ENCODE data around the gene ATP4B. TPM values are rescaled to one million over a fixed set of nuclear protein-coding genes. Genes with fewer than 3 reads are reported as not detected.
"Not testable (repeated sequence)": the region's sequence is repeated elsewhere in the genome, so short reads cannot be mapped to it uniquely, and the experiment has no call there.

Gene ATP4B
- total and polyA plus RNA-seq, 7 experiments from 2014 or later = not detected

- peaks cover 0 to 34% (median 20%) of the 10 kb centered on the region in 7 donors for H3K4me1 Mint-ChIP-seq
- CTCF ChIA-PET = interaction anchor here (1.4 kb wide), 1 partner anchor 11 kb away, joined by 4 read pairs; no protein-coding TSS in a partner anchor
- intact Hi-C loops (cut with micrococcal nuclease) = no loop called here
These were observed 29.4 kb downstream of the ATP4B start for GRCh38 chr13:113628291-113629270.

DNA sequence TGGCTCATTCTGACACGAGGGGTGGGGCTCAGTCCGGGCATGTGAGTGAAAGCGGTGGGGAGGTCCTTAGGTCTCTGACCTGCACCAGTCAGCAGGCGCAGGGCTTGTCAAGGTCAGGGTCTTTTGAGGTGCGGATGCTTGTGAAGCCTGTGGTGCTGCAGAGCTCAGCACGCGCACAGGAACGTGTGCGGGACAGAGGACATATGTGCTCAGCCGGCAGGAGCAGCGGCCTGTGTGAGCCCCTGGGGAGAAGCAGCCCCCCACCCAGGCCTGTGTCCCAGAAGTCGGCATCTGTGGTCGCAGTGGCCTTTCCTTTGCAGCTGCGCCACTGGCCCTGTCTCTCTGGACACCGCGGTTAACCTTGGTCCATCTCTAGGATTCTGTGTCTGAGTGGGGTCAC lies 30.9 kb downstream of the ATP4B start:
- DNase-seq = no peak
- POLR2A ChIA-PET = no interaction called here
- CTCF ChIA-PET = no interaction called here
- H3K27ac ChIP-seq (ENCODE audit: low read depth, low read length) = no peak overlapping the region
- no peaks in the 10 kb centered on the region for H3K4me1 ChIP-seq (ENCODE audit: control insufficient read depth in 2 of 2, insufficient read depth in 2 of 2, low read length in 2 of 2)
- H3K4me1 Mint-ChIP-seq = peaks cover 0 to 24% (median 12%) of the 10 kb centered on the region in 7 donors
- H3K36me3 ChIP-seq (ENCODE audit: control insufficient read depth in 2 of 3, insufficient read depth in 3 of 3, low read length in 3 of 3) = peaks cover 0 to 29% (median 0%) of the 10 kb centered on the region in 3 experiments
- peak overlapping the region in 1 of 9 donors; percentile 70 for H3K27ac Mint-ChIP-seq
- no peaks in the 10 kb centered on the region for H3K27me3 Mint-ChIP-seq
- no peak overlapping the region for H3K4me3 ChIP-seq (ENCODE audit: low read length)
- ATAC-seq = no peak
- intact Hi-C loops (cut with micrococcal nuclease) = no loop called here
- H3K9me3 ChIP-seq (ENCODE audit: control insufficient read depth in 2 of 3, low read length in 3 of 3) = no peaks in the 10 kb centered on the region
- no peak overlapping the region for H3K4me3 Mint-ChIP-seq
- peaks cover 0 to 3% (median 0%) of the 10 kb centered on the region in 11 donors for H3K9me3 Mint-ChIP-seq
- no peaks in the 10 kb centered on the region for H3K27me3 ChIP-seq (ENCODE audit: control insufficient read depth in 2 of 2, insufficient read depth in 2 of 2, low read length in 2 of 2)
- H3K36me3 Mint-ChIP-seq = peaks cover 3 to 44% (median 10%) of the 10 kb centered on the region in 5 donors

More at GRCh38 chr13:113628291-113629270, 29.4 kb downstream of the ATP4B start:
- ATAC-seq (no peak), DNase-seq (no peak)
- Histone ChIP-seq H3K9me3 (ENCODE audit: control insufficient read depth in 2 of 3, low read length in 3 of 3) (no peaks in the 10 kb centered on the region), H3K36me3 (ENCODE audit: control insufficient read depth in 2 of 3, insufficient read depth in 3 of 3, low read length in 3 of 3) (peaks cover 0 to 17% (median 0%) of the 10 kb centered on the region in 3 experiments), H3K4me1 (ENCODE audit: control insufficient read depth in 2 of 2, insufficient read depth in 2 of 2, low read length in 2 of 2) (peaks cover 0 to 3% of the 10 kb centered on the region in 2 donors), H3K27ac (ENCODE audit: low read depth, low read length) (no peak overlapping the region), H3K4me3 (ENCODE audit: low read length) (no peak overlapping the region), H3K27me3 (ENCODE audit: control insufficient read depth in 2 of 2, insufficient read depth in 2 of 2, low read length in 2 of 2) (no peaks in the 10 kb centered on the region)
- POLR2A ChIA-PET = no interaction called here
- peak overlapping the region in 5 of 9 donors; percentile 48 to 75 (median 66) for H3K27ac Mint-ChIP-seq
- H3K36me3 Mint-ChIP-seq = peaks cover 3 to 47% (median 13%) of the 10 kb centered on the region in 5 donors
- peak overlapping the region in 2 of 10 donors; percentile 29 to 51 for H3K4me3 Mint-ChIP-seq
- no peaks in the 10 kb centered on the region for H3K27me3 Mint-ChIP-seq
- peaks cover 0 to 3% (median 0%) of the 10 kb centered on the region in 11 donors for H3K9me3 Mint-ChIP-seq

DNA sequence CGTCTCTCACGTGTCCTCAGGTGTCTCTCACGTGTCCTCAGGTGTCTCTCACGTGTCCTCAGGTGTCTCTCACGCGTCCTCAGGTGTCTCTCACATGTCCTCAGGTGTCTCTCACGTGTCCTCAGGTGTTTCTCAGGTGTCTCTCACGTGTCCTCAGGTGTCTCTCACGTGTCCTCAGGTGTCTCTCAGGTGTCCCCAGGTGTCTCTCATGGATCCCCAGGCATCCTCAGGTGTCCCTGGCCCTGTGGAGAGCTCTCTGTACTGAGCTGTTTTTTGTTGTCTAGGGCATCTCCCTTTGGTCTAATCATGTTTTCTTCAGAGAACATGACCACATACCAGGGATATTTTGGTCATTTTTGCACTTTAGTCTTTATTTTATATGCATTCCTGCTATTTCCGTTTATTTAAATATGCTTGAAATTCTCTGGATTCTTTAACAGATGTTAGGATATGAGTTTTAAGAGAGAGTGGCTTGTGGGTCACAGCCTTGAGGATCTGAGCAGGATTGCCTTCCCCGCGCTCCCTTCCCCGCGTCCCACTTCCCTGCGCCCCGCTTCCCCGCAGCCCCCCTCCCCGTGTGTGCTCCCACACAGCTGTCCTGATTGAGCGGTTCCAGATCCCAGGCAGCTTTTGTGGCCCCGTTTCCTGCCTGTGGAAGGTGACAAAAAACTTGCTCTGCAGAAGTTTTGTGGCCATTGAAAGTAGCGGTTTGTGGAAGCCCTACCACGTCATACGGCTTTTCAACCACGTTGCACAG lies 31.9 kb downstream of the ATP4B start:
- Histone ChIP-seq H3K36me3 (ENCODE audit: control insufficient read depth in 2 of 3, insufficient read depth in 3 of 3, low read length in 3 of 3) (peaks cover 0 to 29% (median 0%) of the 10 kb centered on the region in 3 experiments), H3K27me3 (ENCODE audit: control insufficient read depth in 2 of 2, insufficient read depth in 2 of 2, low read length in 2 of 2) (no peaks in the 10 kb centered on the region), H3K4me1 (ENCODE audit: control insufficient read depth in 2 of 2, insufficient read depth in 2 of 2, low read length in 2 of 2) (no peaks in the 10 kb centered on the region), H3K9me3 (ENCODE audit: control insufficient read depth in 2 of 3, low read length in 3 of 3) (no peaks in the 10 kb centered on the region), H3K27ac (ENCODE audit: low read depth, low read length) (no peak overlapping the region), H3K4me3 (ENCODE audit: low read length) (no peak overlapping the region)
- Mint-ChIP-seq H3K36me3 (peaks cover 0 to 36% (median 10%) of the 10 kb centered on the region in 5 donors), H3K27me3 (no peaks in the 10 kb centered on the region), H3K27ac (peak overlapping the region in 3 of 9 donors; percentile 69 to 72 (median 72)), H3K4me1 (peaks cover 0 to 26% (median 9%) of the 10 kb centered on the region in 7 donors), H3K4me3 (no peak overlapping the region), H3K9me3 (peaks cover 0 to 3% (median 0%) of the 10 kb centered on the region in 11 donors)
- ChIA-PET CTCF (no interaction called here), POLR2A (no interaction called here)
- DNase-seq = no peak
- ATAC-seq = no peak
- intact Hi-C loops (cut with micrococcal nuclease) = no loop called here

GRCh38 chr13:113624640-113625304 lies 33.2 kb downstream of the ATP4B start:
- intact Hi-C loops (cut with micrococcal nuclease); H3K27me3 ChIP-seq (ENCODE audit: control insufficient read depth in 2 of 2, insufficient read depth in 2 of 2, low read length in 2 of 2); H3K27ac ChIP-seq (ENCODE audit: low read depth, low read length); H3K4me1 ChIP-seq (ENCODE audit: control insufficient read depth in 2 of 2, insufficient read depth in 2 of 2, low read length in 2 of 2); ATAC-seq; H3K4me3 Mint-ChIP-seq; H3K4me3 ChIP-seq (ENCODE audit: low read length); DNase-seq; H3K27me3 Mint-ChIP-seq; CTCF ChIA-PET; H3K9me3 Mint-ChIP-seq; H3K9me3 ChIP-seq (ENCODE audit: control insufficient read depth in 2 of 3, low read length in 3 of 3): not testable (repeated sequence)
- POLR2A ChIA-PET = interaction anchor here (0.6 kb wide), 1 partner anchor 159 kb away, joined by 3 read pairs; no protein-coding TSS in a partner anchor
- peaks cover 0 to 29% (median 0%) of the 10 kb centered on the region in 3 experiments for H3K36me3 ChIP-seq (ENCODE audit: control insufficient read depth in 2 of 3, insufficient read depth in 3 of 3, low read length in 3 of 3)
- peaks cover 0 to 32% (median 10%) of the 10 kb centered on the region in 5 donors for H3K36me3 Mint-ChIP-seq
- H3K27ac Mint-ChIP-seq = peak overlapping the region in 5 of 9 donors; percentile 10 to 88 (median 63)
- H3K4me1 Mint-ChIP-seq = peaks cover 0 to 20% (median 9%) of the 10 kb centered on the region in 7 donors

- H3K36me3 ChIP-seq (ENCODE audit: control insufficient read depth in 2 of 3, insufficient read depth in 3 of 3, low read length in 3 of 3) = peaks cover 0 to 29% (median 0%) of the 10 kb centered on the region in 3 experiments
- Mint-ChIP-seq H3K4me3 (no peak overlapping the region), H3K36me3 (peaks cover 0 to 29% (median 6%) of the 10 kb centered on the region in 5 donors), H3K27me3 (no peaks in the 10 kb centered on the region), H3K4me1 (peaks cover 0 to 20% (median 9%) of the 10 kb centered on the region in 7 donors), H3K27ac (peak overlapping the region in 5 of 9 donors; percentile 10 to 88 (median 63)), H3K9me3 (peaks cover 0 to 3% (median 0%) of the 10 kb centered on the region in 11 donors)
- ChIA-PET CTCF (no interaction called here), POLR2A (no interaction called here)
- no peaks in the 10 kb centered on the region for H3K4me1 ChIP-seq (ENCODE audit: control insufficient read depth in 2 of 2, insufficient read depth in 2 of 2, low read length in 2 of 2)
- H3K27me3 ChIP-seq (ENCODE audit: control insufficient read depth in 2 of 2, insufficient read depth in 2 of 2, low read length in 2 of 2) = no peaks in the 10 kb centered on the region
- H3K27ac ChIP-seq (ENCODE audit: low read depth, low read length) = no peak overlapping the region
- intact Hi-C loops (cut with micrococcal nuclease) = no loop called here
- no peak for DNase-seq
- no peak for ATAC-seq
- no peaks in the 10 kb centered on the region for H3K9me3 ChIP-seq (ENCODE audit: control insufficient read depth in 2 of 3, low read length in 3 of 3)
- no peak overlapping the region for H3K4me3 ChIP-seq (ENCODE audit: low read length)
These were observed 33.8 kb downstream of the ATP4B start for GRCh38 chr13:113624235-113624587.
